Tibial nerve (tissue), 4 donors: ENCODE results near the gene PRKCE. TPM values are rescaled to one million over a fixed set of nuclear protein-coding genes. Genes with fewer than 3 reads are reported as not detected.

Experiments
- DNase-seq, 2 donors: peaks; one replicate each; pipeline ENCODE4 v3.0.0-alpha.2; 2019; ENCODE audit warnings: low spot score in 2 of 2
- H3K27ac ChIP-seq, 4 donors: fragments of 200-600 bp; sonication (generic) in 3 of 4; one replicate each; pipeline ENCODE4 v1.5.1; 2017 to 2019; ENCODE audit warnings: mild to moderate bottlenecking in 1 of 4
- H3K27me3 ChIP-seq, 2 donors: fragments of 200-600 bp; sonication (generic) in 1 of 2; one replicate each; pipeline versions ENCODE4 v1.5.1 to v1.6.0; 2017 to 2019
- H3K36me3 ChIP-seq, 3 donors: fragments of 200-600 bp; sonication (generic); one replicate each; pipeline ENCODE4 v1.5.1; 2018 to 2019
- H3K4me1 ChIP-seq, 4 donors: fragments of 200-600 bp; sonication (generic) in 3 of 4; one replicate each; pipeline ENCODE4 v1.5.1; 2017 to 2019
- H3K4me3 ChIP-seq, 4 donors: fragments of 200-600 bp; sonication (generic) in 3 of 4; one replicate each; pipeline ENCODE4 v1.5.1; 2017 to 2019; ENCODE audit warnings: mild to moderate bottlenecking in 1 of 4, moderate library complexity in 1 of 4
- H3K9me3 ChIP-seq, 4 donors: fragments of 200-600 bp; sonication (generic) in 3 of 4; one replicate each; pipeline ENCODE4 v1.5.1; 2017 to 2019
- EP300 ChIP-seq, 2 donors: sonication (generic); formaldehyde crosslinking; IDR thresholded peaks; one replicate each; pipeline ENCODE4 v1.6.1; 2017; ENCODE audit warnings: antibody characterized with exemption in 2 of 2, mild to moderate bottlenecking in 1 of 2
- POLR2A ChIP-seq, 2 donors: fragments of 450-650 bp; IDR thresholded peaks; one replicate each; pipeline ENCODE4 v1.6.1; 2017; ENCODE audit warnings: antibody characterized with exemption in 2 of 2, mild to moderate bottlenecking in 2 of 2, moderate library complexity in 2 of 2
- WGBS, 2 donors: methylation state at CpG; one replicate each; pipeline ENCODE4 v1.1.5; 2018; 5-methylcytosine and 5-hydroxymethylcytosine counted together
- total RNA-seq, 4 donors: library from RNA; depleted of rRNA; stranded (reverse); fragments of >200 nt; gene quantifications; one replicate each; pipeline ENCODE4 v1.1.0, GENCODE V29; 2016
- TF ChIP-seq, protein P1 (sequence below), 5 experiments: fragments of 200-600 bp in 3 of 5; fragments of 450-650 bp in 2 of 5; sonication (generic) in 3 of 5; IDR thresholded peaks; one replicate each; pipeline ENCODE4 v1.5.1; 2016 to 2019; ENCODE audit warnings: antibody characterized with exemption in 5 of 5, mild to moderate bottlenecking in 3 of 5, moderate library complexity in 2 of 5

Gene PRKCE
- total RNA-seq, 4 donors from 2014 or later, result 14.4 to 22.4 (median 17.9) TPM

DNA sequence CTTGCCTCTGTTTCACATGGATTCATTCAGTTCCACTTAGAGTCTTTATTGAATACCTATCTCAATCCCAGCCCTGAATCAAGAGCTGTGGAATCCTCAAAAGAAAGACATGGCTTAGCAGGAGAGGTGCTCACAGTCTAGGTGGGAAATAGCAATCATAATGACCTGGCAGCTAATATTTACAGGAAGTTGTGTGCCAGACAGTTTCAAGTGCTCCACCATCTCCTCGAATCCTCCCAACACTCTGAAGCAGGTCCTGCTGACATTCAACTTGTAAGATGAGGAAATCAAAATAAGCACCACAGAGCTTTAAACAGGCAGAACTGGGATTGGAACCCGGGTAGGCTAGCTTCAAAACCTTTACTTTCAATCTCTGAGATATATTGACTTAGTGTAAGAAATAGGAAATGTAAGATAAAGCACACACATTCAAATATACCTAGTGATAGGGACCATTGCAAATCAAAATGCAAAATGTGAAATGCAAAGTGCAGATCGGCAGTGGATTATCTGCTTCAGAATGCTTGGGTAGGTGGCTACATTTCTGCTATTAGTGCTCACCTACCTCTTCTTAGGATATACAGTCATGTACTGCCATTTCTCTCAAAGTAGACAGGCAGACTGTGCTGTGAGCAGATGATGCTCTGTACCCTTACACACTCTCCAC is 182.0 kb downstream of the PRKCE start:
- 85 to 90% methylated on average over 3 of the region's 3 CpGs for WGBS, 2 donors
- H3K27ac ChIP-seq, result no peak overlapping the region

GRCh38 chr2:45833968-45834344 is 182.5 kb downstream of the PRKCE start:
- no peak overlapping the region for H3K4me3 ChIP-seq
- TF ChIP-seq, protein P1, sequence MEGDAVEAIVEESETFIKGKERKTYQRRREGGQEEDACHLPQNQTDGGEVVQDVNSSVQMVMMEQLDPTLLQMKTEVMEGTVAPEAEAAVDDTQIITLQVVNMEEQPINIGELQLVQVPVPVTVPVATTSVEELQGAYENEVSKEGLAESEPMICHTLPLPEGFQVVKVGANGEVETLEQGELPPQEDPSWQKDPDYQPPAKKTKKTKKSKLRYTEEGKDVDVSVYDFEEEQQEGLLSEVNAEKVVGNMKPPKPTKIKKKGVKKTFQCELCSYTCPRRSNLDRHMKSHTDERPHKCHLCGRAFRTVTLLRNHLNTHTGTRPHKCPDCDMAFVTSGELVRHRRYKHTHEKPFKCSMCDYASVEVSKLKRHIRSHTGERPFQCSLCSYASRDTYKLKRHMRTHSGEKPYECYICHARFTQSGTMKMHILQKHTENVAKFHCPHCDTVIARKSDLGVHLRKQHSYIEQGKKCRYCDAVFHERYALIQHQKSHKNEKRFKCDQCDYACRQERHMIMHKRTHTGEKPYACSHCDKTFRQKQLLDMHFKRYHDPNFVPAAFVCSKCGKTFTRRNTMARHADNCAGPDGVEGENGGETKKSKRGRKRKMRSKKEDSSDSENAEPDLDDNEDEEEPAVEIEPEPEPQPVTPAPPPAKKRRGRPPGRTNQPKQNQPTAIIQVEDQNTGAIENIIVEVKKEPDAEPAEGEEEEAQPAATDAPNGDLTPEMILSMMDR (IDR thresholded peaks at IDR 0.05), result no peak
- TF ChIP-seq EP300 (IDR thresholded peaks at IDR 0.05) (no peak), POLR2A (IDR thresholded peaks at IDR 0.05) (no peak)
- H3K4me1 ChIP-seq, result peaks cover 0 to 6% (median 1%) of the 10 kb centered on the region in 4 donors
- peaks cover 0 to 3% (median 0%) of the 10 kb centered on the region in 3 donors for H3K36me3 ChIP-seq
- DNase-seq, result no peak
- WGBS, 2 donors, result 62 to 75% methylated on average over 3 of the region's 3 CpGs
- no peaks in the 10 kb centered on the region for H3K27me3 ChIP-seq
- H3K9me3 ChIP-seq, result peaks cover 0 to 16% (median 4%) of the 10 kb centered on the region in 4 donors
- no peak overlapping the region for H3K27ac ChIP-seq

More for the DNA sequence above, 182.0 kb downstream of the PRKCE start:
- DNase-seq, result no peak
- H3K9me3 ChIP-seq, result peaks cover 0 to 16% (median 4%) of the 10 kb centered on the region in 4 donors
- no peaks in the 10 kb centered on the region for H3K27me3 ChIP-seq
- peaks cover 0 to 3% (median 0%) of the 10 kb centered on the region in 3 donors for H3K36me3 ChIP-seq
- TF ChIP-seq, protein P1 (IDR thresholded peaks at IDR 0.05), result no peak
- peaks cover 0 to 6% (median 1%) of the 10 kb centered on the region in 4 donors for H3K4me1 ChIP-seq
- H3K4me3 ChIP-seq, result no peak overlapping the region

DNA sequence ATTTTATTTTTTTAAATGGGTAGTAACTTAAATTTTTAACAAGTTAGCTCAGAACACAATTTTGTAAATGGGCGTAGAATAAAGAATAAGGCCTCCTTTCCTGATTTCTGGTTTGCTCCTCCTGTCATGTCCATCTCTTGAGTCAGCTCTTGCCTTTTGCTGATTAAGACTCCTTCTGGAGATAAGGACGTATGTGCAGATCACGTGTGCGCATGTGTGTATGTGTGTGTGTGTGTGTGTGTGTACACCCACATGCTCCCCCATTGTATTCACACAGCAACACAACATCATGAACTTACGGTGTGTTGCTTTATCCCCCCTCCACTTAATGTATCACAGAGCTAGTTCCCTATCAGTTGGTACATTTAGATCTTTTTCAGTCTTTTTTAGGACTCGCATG is 182.9 kb downstream of the PRKCE start:
- no peak for DNase-seq
- Histone ChIP-seq H3K36me3 (peaks cover 0 to 3% (median 0%) of the 10 kb centered on the region in 3 donors), H3K9me3 (peaks cover 0 to 16% (median 4%) of the 10 kb centered on the region in 4 donors), H3K4me1 (peaks cover 0 to 9% (median 1%) of the 10 kb centered on the region in 4 donors), H3K27ac (no peak overlapping the region), H3K4me3 (no peak overlapping the region), H3K27me3 (no peaks in the 10 kb centered on the region)
- TF ChIP-seq EP300 (IDR thresholded peaks at IDR 0.05) (no peak), POLR2A (IDR thresholded peaks at IDR 0.05) (no peak)
- TF ChIP-seq, protein P1 (IDR thresholded peaks at IDR 0.05), result no peak
- WGBS, 2 donors, result 89 to 91% methylated on average over 6 of the region's 6 CpGs

- Histone ChIP-seq H3K4me1 (peaks cover 0 to 14% (median 5%) of the 10 kb centered on the region in 4 donors), H3K27ac (no peak overlapping the region), H3K9me3 (peaks cover 0 to 16% (median 4%) of the 10 kb centered on the region in 4 donors), H3K4me3 (no peak overlapping the region), H3K27me3 (no peaks in the 10 kb centered on the region), H3K36me3 (peaks cover 0 to 3% (median 0%) of the 10 kb centered on the region in 3 donors)
- 84 to 85% methylated on average over 5 of the region's 5 CpGs for WGBS, 2 donors
- no peak for DNase-seq
- TF ChIP-seq, protein P1 (IDR thresholded peaks at IDR 0.05), result no peak
- no peak for TF ChIP-seq POLR2A (IDR thresholded peaks at IDR 0.05)
- TF ChIP-seq EP300 (IDR thresholded peaks at IDR 0.05), result no peak
These were observed 183.4 kb downstream of the PRKCE start for GRCh38 chr2:45834858-45835257.

GRCh38 chr2:45836316-45836715 is 184.8 kb downstream of the PRKCE start:
- Histone ChIP-seq H3K4me3 (no peak overlapping the region), H3K27me3 (no peaks in the 10 kb centered on the region), H3K36me3 (no peaks in the 10 kb centered on the region), H3K9me3 (peaks cover 0 to 2% (median 0%) of the 10 kb centered on the region in 4 donors), H3K4me1 (peaks cover 0 to 29% (median 10%) of the 10 kb centered on the region in 4 donors), H3K27ac (no peak overlapping the region)
- 80 to 89% methylated on average over 3 of the region's 3 CpGs for whole genome bisulfite sequencing, 2 donors
- no peak for TF ChIP-seq POLR2A (IDR thresholded peaks at IDR 0.05)
- no peak for TF ChIP-seq EP300 (IDR thresholded peaks at IDR 0.05)
- TF ChIP-seq, protein P1 (IDR thresholded peaks at IDR 0.05), result no peak
- no peak for DNase-seq
